Transverse colon (tissue), 4 donors: ENCODE measurements around the gene SMPDL3B. TPM values are rescaled to one million over a fixed set of nuclear protein-coding genes. Genes with fewer than 3 reads are reported as not detected.
A peak's percentile ranks its signal among the peaks of the same experiment; 100 is the strongest.

Experiments used
- DNase-seq: peaks from one replicate; pipeline ENCODE4 v3.0.0-alpha.2; 2019
- H3K27ac ChIP-seq, 4 donors: fragments of 200-600 bp; sonication (generic); 2 replicates each; pipeline ENCODE4 v1.5.1; 2016 to 2018; ENCODE audit warnings: inconsistent platforms in 4 of 4
- H3K27me3 ChIP-seq: fragments of 200-600 bp; sonication (generic); 2 replicates; pipeline ENCODE4 v1.5.1; 2017; ENCODE audit warnings: inconsistent platforms
- H3K36me3 ChIP-seq, 4 donors: fragments of 200-600 bp; sonication (generic); 2 replicates each; pipeline ENCODE4 v1.5.1; 2017 to 2019; ENCODE audit warnings: inconsistent platforms in 4 of 4
- H3K4me1 ChIP-seq, 4 donors: fragments of 200-600 bp; sonication (generic); 2 replicates each; pipeline ENCODE4 v1.5.1; 2017 to 2020; ENCODE audit warnings: inconsistent platforms in 4 of 4
- H3K4me3 ChIP-seq, 4 donors: fragments of 200-600 bp; sonication (generic); 1 replicate in 1 of 4; 2 replicates in 3 of 4; pipeline versions ENCODE4 v1.5.1 to v1.6.1; 2017 to 2019; ENCODE audit warnings: inconsistent platforms in 4 of 4
- H3K9me3 ChIP-seq, 2 donors: fragments of 200-600 bp; sonication (generic); 2 replicates each; pipeline ENCODE4 v1.5.1; 2017 to 2019; ENCODE audit warnings: inconsistent platforms in 2 of 2
- EP300 ChIP-seq: sonication (generic); formaldehyde crosslinking; IDR thresholded peaks from one replicate; pipeline ENCODE4 v1.6.1; 2017; ENCODE audit warnings: antibody characterized with exemption, low read depth
- POLR2A ChIP-seq: fragments of 450-650 bp; IDR thresholded peaks from one replicate; pipeline ENCODE4 v1.6.1; 2016; ENCODE audit warnings: antibody characterized with exemption, mild to moderate bottlenecking, moderate library complexity
- POLR2AphosphoS5 ChIP-seq, 3 donors: sonication (generic); formaldehyde crosslinking; IDR thresholded peaks; one replicate each; pipeline ENCODE4 v1.6.1; 2016; ENCODE audit warnings: antibody characterized with exemption in 3 of 3
- WGBS, 2 donors: methylation state at CpG; one replicate each; pipeline ENCODE4 v1.1.5; 2018; ENCODE audit warnings: low coverage in 1 of 2; 5-methylcytosine and 5-hydroxymethylcytosine counted together
- in situ Hi-C, 4 donors: fragments of 200-750 bp; cut with MboI; loops; one replicate each; pipeline versions ENCODE4 v1.15.0 to v1.15.1; 2017; ENCODE audit warnings: low sequenced_read_pairs in 3 of 4, low pct_ligation_motif_present in 1 of 4, low pct_unique_long_range_greater_than_20kb in 1 of 4
- intact Hi-C: fragments of 100-400 bp; cut with DNase I; formaldehyde crosslinking; loops from one replicate; pipeline ENCODE4 v1.15.1; 2023; ENCODE audit warnings: low total_unique reads
- total RNA-seq, 4 donors: library from RNA; depleted of rRNA; stranded (reverse); fragments of >200 nt; gene quantifications; one replicate each; pipeline ENCODE4 v1.1.0, GENCODE V29; 2016
- TF ChIP-seq, protein P1 (sequence below), 5 experiments: fragments of 200-600 bp in 3 of 5; fragments of 450-650 bp in 2 of 5; sonication (generic) in 3 of 5; IDR thresholded peaks; 1 replicate in 2 of 5; 2 replicates in 3 of 5; pipeline ENCODE4 v1.5.1; 2016 to 2017; ENCODE audit warnings: antibody characterized with exemption in 5 of 5, inconsistent platforms in 3 of 5, mild to moderate bottlenecking in 2 of 5, moderate library complexity in 1 of 5

The SMPDL3B gene
- total RNA-seq, 4 donors from 2014 or later = 14.1 to 64.3 (median 57.4) TPM

DNA sequence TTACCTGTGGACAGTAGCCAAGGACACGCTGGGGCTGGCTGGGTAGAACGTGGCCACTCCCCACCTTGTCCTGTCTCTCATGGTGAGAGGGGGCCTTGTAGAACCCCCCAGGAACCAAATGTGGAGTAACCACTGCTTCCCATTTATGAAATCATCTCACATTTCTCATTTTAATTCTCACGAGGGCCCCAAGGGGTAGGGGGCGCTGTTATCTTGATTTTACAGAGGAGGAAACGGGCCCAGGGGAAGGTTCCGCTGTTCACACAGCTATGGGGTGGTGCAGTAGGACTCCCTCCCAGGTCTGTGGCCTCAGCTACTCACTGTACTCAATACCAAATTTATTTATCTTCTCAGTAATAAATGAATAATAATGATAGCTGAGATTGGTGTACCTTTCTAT, 5.5 kb downstream of the SMPDL3B start:
- TF ChIP-seq, protein P1, sequence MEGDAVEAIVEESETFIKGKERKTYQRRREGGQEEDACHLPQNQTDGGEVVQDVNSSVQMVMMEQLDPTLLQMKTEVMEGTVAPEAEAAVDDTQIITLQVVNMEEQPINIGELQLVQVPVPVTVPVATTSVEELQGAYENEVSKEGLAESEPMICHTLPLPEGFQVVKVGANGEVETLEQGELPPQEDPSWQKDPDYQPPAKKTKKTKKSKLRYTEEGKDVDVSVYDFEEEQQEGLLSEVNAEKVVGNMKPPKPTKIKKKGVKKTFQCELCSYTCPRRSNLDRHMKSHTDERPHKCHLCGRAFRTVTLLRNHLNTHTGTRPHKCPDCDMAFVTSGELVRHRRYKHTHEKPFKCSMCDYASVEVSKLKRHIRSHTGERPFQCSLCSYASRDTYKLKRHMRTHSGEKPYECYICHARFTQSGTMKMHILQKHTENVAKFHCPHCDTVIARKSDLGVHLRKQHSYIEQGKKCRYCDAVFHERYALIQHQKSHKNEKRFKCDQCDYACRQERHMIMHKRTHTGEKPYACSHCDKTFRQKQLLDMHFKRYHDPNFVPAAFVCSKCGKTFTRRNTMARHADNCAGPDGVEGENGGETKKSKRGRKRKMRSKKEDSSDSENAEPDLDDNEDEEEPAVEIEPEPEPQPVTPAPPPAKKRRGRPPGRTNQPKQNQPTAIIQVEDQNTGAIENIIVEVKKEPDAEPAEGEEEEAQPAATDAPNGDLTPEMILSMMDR (IDR thresholded peaks at IDR 0.05) = peak in 4 of 5 experiments; percentile 7 to 21 (median 14)
- no peak for TF ChIP-seq POLR2A
- in situ Hi-C loops (no loop called here), intact Hi-C loops (no loop called here)
- Histone ChIP-seq H3K36me3 (no peaks in the 10 kb centered on the region), H3K27ac (no peak overlapping the region), H3K27me3 (peaks cover 7% of the 10 kb centered on the region), H3K9me3 (no peaks in the 10 kb centered on the region), H3K4me1 (peaks cover 0 to 18% (median under 1%) of the 10 kb centered on the region in 4 donors), H3K4me3 (no peak overlapping the region)
- DNase-seq = peak; percentile 60
- WGBS, 2 donors = 40 to 43% methylated on average over 4 to 6 of the region's 6 CpGs

DNA sequence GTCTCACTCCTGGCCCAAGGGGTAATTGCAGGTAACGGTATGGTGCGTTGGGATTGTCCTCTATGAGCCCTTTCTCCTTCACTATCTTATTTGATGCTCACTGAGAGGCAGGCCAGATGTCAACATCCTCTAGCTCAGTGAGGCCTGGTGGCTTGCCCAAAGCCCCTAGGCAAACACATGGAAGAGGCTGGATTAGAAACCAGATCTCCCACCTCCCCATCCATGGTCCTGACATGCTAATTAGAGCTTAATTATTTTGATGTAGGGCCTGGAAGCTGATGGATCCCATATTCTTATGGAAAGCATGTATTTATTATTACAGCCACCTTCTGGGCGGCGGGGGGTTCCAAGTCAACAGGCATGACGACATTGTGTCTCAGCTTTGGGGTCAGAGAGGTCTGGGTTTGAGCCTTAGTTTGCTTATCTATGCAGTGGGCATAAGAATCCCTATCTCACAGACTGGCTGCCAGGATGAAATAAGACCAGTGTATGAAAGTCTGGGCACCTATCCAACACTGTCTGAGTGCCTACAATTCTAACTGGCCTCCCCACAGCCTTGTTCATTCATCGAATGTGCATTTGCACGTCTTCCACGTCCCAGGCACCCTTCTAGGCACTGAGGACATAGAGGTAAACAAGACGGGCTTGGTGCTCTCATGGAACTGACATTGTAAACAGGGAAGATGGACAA, 6.2 kb downstream of the SMPDL3B start:
- 76 to 88% methylated on average over 6 to 9 of the region's 9 CpGs for WGBS, 2 donors
- no peak overlapping the region for H3K4me3 ChIP-seq
- in situ Hi-C loops = no loop called here
- DNase-seq = no peak
- no peaks in the 10 kb centered on the region for H3K36me3 ChIP-seq
- H3K4me1 ChIP-seq = peaks cover 0 to 12% (median 0%) of the 10 kb centered on the region in 4 donors
- intact Hi-C loops = no loop called here
- no peaks in the 10 kb centered on the region for H3K9me3 ChIP-seq
- H3K27me3 ChIP-seq = peaks cover 2% of the 10 kb centered on the region
- no peak overlapping the region for H3K27ac ChIP-seq
- TF ChIP-seq, protein P1 (IDR thresholded peaks at IDR 0.05) = no peak
- TF ChIP-seq POLR2AphosphoS5 (IDR thresholded peaks at IDR 0.05) (no peak), POLR2A (no peak), EP300 (no peak)

DNA sequence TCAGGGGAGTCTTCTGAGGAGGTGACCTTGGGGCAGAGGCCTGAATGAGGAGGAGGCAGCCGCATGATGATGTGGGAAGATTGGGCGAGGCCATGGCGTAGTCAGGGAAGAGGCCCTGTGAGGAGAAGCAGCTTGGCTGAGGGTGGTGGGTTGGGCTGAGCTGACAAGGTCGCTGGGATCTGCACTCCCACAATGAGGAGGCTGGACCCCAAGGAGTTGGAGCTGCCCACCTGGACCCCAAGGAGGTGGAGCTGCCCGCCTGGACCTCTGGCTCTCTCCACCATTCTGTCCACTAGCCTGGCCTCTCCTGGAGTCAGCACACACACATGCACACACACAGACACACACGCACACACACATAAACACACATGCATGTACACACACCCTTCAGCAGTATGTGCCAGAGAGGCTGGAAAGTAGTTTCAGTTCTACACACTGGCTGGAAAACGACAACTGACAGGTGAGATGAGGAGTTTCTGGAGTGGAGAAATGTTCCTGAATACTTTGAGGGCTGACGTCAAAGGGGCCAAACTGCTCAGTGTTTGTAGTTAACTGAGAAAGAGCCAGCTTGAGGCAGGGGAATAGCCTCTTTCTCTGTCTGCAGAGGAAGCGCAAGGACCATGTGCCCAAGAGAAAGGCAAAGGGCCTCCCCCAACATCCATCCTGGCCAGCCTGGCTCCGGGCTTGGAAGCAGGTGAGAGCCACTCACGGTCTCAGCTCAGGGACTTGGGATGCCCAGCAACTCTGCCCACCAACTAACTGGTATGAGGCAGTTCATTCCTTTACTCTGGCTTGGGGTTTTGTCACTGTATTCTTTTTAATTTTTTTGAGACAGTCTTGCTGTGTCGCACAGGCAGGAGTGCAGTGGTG, 7.1 kb downstream of the SMPDL3B start:
- Histone ChIP-seq H3K27ac (no peak overlapping the region), H3K4me1 (peaks cover 0 to 8% (median 0%) of the 10 kb centered on the region in 4 donors), H3K9me3 (no peaks in the 10 kb centered on the region), H3K27me3 (no peaks in the 10 kb centered on the region), H3K36me3 (no peaks in the 10 kb centered on the region), H3K4me3 (no peak overlapping the region)
- intact Hi-C loops (no loop called here), in situ Hi-C loops (no loop called here)
- no peak for TF ChIP-seq POLR2A
- 89 to 90% methylated on average over 2 to 12 of the region's 12 CpGs for WGBS, 2 donors
- DNase-seq = no peak

DNA sequence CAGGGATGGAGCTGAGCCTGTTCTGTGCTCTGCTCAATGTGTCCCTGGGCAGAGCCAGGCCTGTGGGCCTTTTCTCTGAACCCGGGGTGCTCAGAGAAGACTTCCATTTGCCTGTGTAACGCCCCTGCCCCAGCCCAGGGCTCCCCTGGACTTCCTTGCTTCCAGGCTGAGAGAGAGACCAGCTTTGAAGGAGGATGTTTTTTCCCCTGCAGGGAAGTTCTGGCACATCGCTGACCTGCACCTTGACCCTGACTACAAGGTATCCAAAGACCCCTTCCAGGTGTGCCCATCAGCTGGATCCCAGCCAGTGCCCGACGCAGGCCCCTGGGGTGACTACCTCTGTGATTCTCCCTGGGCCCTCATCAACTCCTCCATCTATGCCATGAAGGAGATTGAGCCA, 10.2 kb downstream of the SMPDL3B start:
- intact Hi-C loops (no loop called here), in situ Hi-C loops (no loop called here)
- no peak for DNase-seq
- Histone ChIP-seq H3K27me3 (no peaks in the 10 kb centered on the region), H3K4me3 (no peak overlapping the region), H3K27ac (no peak overlapping the region), H3K36me3 (no peaks in the 10 kb centered on the region), H3K4me1 (no peaks in the 10 kb centered on the region), H3K9me3 (no peaks in the 10 kb centered on the region)
- 88% methylated on average over 5 of the region's 5 CpGs; no CpG with 5 or more reads in 1 of the 2 donors for WGBS, 2 donors
- TF ChIP-seq POLR2AphosphoS5 (IDR thresholded peaks at IDR 0.05) = no peak
- TF ChIP-seq POLR2A = no peak
- TF ChIP-seq, protein P1 (IDR thresholded peaks at IDR 0.05) = no peak
- TF ChIP-seq EP300 = no peak
